HK-2 (cell line): ENCODE data around the gene HES2.
"Not testable (repeated sequence)": the region's sequence is repeated elsewhere in the genome, so short reads cannot be mapped to it uniquely, and the experiment has no call there.

Source experiments
- DNase-seq: peaks from one replicate; pipeline ENCODE4 v3.0.0-alpha.2; 2018; ENCODE audit not compliant: unreplicated experiment

HES2 gene

DNA sequence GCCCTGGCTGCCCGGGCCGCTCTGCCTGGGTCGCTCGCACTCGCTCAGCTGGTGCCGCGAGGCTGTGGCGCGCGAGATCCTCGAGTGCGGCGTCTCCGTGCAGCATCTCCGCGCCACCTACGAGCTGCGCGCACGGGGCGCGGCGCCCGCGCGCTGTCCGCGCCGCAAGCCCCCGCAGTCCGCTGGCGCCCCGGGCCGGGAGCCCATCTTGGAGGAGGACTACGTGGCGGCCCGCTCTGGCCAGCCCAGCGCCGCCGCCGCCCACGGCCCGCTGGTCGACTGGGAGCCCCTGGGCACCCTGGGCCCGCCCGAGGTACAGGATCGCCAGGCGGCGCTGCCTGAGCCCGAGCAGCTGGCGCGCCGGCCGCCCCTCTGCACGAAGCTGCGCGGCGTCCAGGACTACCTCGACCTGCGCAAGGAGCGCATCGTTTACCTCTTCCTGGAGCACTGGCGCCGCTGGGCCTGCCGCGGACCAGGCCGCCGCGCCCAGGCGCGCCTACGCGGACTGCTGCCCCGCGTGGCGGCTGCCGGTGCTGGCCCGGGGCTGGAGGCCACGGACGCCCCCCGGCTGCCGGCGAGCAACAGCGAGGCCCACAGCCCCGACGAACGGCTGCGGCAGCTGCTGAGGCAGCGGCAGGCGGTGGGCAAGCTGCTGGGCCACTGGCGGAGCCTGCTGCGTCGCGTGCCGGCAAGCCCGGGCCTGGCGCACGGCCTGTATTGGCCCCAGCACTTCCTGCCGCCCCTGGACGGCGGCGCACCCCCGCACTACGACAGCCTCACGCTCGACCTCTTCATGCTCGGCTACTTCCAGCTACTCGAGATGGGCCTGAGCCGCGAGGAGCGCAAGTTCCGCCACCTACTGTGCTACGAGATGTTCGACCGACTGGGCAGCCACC lies 35.4 kb upstream of the HES2 start:
- DNase-seq: no peak

- DNase-seq: not testable (repeated sequence)
Observed at GRCh38 chr1:6453895-6454855, 34.5 kb upstream of the HES2 start.

GRCh38 chr1:6450943-6451373 lies 31.2 kb upstream of the HES2 start:
- DNase-seq: no peak

GRCh38 chr1:6450486-6450885 lies 30.8 kb upstream of the HES2 start:
- not testable (repeated sequence) for DNase-seq

DNA sequence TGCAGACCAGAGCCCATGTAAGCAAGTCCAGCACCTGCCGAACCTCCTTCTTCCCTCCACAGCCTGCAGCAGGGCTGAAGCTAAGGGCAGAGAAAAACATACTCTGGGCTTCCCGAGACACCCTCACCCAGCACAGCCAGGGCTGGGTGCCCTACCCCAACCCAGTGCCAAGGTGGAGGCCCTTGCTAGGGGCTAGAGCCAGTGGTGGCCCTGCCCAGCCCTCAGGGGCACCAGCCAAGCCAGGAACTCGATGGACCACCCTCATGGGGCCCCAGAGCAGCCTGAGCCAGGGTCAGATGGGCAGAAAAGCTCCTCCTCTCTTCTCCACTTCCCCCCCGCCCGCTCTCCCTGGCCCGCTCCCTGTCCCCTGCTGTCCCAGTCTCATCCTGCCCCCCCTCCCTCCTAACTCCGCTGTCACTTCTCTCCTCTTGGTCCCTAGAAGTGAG lies 30.3 kb upstream of the HES2 start:
- no peak for DNase-seq

GRCh38 chr1:6448749-6449631 lies 29.3 kb upstream of the HES2 start:
- DNase-seq: no peak

- DNase-seq: no peak
Observed at GRCh38 chr1:6447818-6448748, 28.4 kb upstream of the HES2 start.

- no peak for DNase-seq
Observed at GRCh38 chr1:6447016-6447817, 27.5 kb upstream of the HES2 start.

DNA sequence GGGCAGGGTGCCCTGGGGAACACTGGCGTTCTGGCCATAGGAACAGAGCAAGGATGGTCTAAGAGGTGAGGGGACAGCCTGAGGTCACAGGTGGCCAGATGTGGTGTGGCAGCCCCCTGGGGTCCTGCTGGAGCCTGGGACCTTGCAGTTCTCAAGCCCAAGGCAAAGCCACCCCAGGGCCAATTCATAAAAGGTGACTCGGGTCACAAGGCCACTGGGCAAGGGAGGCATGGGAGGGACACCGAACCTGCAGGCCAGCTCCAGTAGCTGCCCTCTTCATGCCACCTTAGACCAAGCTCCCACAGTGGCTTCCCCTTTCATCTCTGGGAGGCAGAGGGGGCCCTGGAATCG lies 26.9 kb upstream of the HES2 start:
- no peak for DNase-seq

GRCh38 chr1:6445929-6446328 lies 26.2 kb upstream of the HES2 start:
- DNase-seq: not testable (repeated sequence)

GRCh38 chr1:6445062-6445763 lies 25.5 kb upstream of the HES2 start:
- DNase-seq: no peak

- no peak for DNase-seq
Observed at GRCh38 chr1:6444377-6444776, 24.7 kb upstream of the HES2 start.

DNA sequence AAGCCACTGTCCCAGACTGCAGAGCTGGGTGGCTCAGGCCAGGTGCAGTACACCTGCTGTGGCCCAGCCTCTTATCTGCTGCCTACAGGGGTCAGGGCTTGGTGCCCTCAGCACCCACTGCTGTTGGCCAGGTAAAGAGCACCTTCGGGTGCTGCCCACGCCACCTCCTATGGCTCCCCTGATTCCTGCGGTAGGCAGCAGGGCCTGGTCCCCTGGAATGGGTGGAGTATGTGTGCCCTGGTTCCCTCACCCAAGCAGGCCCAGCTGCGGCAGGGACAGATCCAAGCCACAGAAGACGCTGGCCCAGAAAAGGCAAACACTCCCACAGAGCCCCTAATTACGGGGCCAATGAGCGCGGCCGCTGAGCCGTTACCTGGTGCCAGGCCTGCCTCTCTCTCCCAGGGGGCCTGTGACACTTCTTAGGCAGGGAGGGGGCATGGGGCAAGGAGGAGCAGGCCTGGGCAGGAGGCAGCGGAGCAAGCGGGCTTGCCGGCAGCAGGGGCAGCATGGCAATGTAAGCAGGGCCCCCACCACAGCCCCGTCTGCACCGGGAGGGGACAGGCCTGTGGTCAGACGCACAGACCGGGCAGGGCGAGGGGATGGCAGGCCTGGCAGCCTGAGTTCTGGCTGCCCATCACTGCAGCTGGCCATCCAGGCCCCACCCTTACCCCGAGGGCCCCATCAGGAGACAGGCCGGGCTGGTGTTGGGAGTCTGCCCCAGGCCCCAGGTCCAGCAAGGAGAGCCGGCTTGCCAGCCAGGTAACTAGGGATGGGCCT lies 23.8 kb upstream of the HES2 start:
- no peak for DNase-seq

GRCh38 chr1:6441586-6441985 lies 21.9 kb upstream of the HES2 start:
- no peak for DNase-seq

- peak; percentile 80 for DNase-seq
Observed at GRCh38 chr1:6440198-6441126, 20.7 kb upstream of the HES2 start.

DNA sequence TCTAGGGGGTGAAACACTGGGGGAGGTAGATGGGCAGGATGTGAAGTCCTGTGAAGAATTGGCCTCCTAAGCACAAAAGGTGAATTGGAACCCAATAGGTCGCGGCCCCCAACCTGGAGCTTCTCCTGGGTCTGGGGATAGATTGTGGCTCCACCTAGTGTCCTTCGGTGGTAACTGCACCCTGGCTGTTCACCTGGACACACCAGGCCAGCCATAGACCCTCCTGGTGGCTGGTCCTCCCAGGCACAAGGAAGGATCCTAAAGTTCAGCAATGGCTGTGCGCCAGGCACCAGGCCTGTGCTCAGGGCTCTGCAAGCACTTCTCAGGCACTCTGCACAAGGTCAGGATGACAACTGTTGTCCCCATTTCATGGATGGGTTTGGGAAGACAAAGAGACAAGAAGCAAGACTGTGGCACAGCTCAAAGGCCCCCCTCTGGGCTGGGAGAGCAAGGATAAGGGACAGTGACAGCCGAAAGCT lies 18.4 kb upstream of the HES2 start:
- peak; percentile 77 for DNase-seq
